AG08396 (cell line): ENCODE data around the gene BPIFB3.
"Not testable (repeated sequence)": the region's sequence is repeated elsewhere in the genome, so short reads cannot be mapped to it uniquely, and the experiment has no call there.

ENCODE experiments used
- DNase-seq: peaks from one replicate; pipeline ENCODE4 v3.0.0; 2012; ENCODE audit warnings: low spot score, mixed read lengths

Gene BPIFB3

DNA sequence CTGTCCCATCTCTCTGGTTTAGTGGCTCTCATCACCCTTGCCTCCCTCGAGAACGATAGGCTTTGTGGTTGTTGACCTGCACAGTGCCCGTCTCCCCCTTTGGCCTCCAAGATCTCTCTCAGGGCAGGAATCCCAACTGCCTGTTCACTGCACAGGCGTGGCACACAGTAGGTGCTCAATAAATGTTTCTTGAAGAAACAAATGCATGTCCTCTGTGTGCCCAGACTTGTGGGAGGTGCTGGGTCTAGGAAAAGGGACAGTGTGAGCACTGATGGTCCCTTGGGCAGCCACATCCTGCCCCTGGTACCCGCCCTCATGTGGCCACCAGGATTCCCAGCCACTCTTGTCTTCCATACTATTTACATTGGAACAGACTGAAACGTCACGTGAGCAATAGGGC is 24.8 kb upstream of the BPIFB3 start:
- no peak for DNase-seq

DNA sequence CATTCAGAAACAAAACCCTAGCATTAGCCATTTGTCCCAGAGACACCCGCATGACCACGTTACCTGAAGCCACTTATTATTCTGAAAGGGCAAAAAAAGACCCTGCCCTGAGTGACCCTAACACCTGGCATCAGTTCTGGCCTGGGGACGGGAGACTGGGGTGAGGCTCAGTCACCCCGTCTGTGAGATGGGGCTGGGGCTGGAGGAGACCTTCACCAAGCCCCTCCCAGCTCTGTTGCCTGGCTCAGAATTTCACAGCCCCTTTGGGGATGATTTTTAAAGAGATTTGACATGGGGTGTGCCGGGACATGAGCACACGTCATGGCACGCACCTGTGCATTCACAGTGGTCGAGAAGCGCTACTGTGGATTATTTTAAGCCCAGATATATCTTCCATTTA is 23.6 kb upstream of the BPIFB3 start:
- DNase-seq, result no peak

DNA sequence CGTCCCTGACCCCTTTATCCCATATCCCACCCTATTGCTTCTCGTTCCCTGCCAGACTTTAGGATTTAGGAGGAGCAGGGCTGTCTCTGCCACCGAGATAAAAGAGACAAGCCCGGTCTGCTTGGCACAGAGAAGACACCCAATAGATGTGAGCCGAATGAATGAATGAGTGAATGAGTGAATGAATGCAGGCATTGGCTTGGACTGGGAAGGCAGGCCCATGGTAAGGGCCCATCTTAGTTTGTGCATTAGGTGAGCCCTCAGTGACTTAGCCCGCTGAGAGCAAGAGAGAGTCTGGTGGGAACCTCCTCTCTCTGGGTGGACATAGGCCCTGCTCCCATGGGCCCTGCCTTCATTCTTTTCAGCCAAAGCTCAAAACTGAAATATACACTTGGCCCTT is 23.1 kb upstream of the BPIFB3 start:
- no peak for DNase-seq

DNA sequence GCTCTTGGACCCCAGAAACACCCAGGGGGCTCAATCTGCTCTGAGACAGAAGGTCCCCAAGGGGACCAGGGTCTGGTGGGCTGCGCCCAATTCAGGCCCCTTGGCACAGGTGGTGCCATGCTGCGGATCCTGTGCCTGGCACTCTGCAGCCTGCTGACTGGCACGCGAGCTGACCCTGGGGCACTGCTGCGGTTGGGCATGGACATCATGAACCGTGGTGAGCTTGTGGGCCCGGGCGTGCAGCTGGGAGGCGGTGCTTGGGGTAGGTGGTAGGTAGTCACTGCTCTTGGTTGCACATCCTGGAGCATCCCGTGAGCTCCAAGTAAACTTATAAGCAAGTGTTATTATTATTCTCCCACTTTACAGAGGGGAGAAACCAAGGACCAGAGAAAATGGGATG is 22.2 kb upstream of the BPIFB3 start, which contains the start of gene BPIFB6:
TSS of gene BPIFB6 (plus strand) at position 118 of the 400 bp plus-strand sequence. CDS start at position 118, 0 bp downstream.
- DNase-seq, result no peak

DNA sequence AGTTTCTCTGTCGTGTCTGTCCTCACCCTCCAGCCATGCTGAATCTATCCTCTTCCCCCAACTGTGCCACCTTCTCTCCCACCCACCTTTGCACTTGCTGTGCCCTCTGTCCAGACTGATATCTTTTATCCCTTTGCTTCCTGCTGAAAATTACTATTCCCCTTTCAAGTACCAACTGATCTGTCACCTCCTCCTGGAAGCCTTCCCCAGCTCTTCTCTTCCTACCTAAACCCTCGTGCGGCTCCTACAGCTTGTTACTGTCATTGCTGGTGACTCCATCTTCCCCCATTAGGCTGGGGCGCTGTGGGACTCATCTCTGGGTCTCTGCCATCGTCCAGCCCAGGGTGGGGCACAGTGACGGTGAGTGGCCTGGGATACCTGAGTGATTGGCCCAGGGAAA is 21.1 kb upstream of the BPIFB3 start:
- no peak for DNase-seq

DNA sequence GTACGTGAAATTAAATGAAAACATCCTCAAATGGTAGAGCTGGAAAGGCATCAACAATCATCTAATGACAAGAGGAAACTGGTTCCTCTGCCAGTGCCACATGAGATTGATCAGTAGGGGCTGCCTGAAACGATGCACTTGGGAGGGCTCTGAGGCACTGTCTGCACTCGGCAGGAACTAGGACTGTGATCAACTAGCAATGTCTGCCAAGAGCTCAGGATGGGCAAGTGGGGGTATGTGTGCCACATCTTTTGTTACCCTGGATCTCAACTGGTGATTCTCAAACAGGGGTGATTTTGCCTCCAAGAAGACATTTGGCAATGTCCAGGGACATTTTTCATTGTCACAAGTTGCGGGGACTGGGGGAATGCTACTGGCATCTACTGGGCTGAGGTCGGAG is 20.3 kb upstream of the BPIFB3 start:
- no peak for DNase-seq

DNA sequence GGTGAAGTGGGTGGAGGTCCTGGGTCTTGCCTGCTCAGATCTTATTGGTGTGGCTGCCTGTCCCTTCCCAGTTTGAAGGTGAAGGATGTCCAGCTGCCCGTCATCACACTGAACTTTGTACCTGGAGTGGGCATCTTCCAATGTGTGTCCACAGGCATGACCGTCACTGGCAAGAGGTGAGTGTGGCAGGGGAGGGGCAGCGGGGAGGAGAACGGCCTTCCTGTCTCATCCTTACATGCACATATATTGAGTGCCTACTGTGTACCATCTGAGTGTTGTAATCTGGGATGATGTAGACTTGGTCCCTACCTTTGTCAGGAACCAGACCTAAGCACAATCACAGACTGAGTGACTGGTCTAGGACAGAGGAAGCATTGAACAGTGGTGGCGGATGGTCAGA is 19.6 kb upstream of the BPIFB3 start:
- no peak for DNase-seq

DNA sequence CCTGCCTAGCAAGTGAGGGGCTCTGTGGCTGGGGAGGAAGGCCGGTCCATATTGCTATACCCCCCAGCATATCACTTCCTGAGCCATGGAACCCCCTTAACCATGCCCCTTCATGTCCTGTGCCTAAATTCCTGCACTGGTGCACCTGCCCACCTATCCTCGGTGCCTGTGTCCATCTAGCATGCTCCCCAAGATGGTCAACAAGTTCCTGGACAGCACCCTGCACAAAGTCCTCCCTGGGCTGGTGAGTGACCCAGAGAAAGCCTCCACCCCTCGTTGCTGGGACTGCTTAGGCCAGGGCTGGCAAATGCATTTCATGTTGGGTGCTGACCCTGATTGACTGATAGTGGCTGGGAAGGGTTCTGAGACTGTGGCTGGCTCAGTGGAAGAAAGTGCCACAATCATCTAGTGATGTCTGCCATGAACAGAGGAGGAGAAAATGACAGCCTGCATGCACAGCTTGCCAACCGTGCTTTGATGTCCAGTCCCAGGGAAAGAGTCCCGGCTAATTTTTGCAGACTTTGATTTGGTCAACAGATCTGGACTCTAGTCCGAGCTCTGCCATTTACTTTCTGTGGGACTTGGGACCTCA is 18.7 kb upstream of the BPIFB3 start:
- no peak for DNase-seq

DNA sequence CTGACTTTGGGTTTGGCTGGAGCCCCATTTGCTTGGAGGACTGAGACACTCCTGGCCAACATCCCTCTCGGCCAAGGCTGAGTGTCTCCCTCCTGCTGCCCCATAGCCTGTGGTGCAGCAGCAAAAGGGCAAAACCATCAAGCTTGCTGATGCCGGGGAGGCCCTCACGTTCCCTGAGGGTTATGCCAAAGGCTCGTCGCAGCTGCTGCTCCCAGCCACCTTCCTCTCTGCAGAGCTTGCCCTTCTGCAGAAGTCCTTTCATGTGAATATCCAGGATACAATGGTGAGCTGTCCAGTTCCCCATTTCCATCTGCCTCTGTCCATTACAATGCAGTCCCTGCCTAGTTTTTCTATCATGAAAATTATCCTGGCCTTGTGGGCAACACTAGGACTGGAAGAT is 16.2 kb upstream of the BPIFB3 start:
- DNase-seq, result no peak

DNA sequence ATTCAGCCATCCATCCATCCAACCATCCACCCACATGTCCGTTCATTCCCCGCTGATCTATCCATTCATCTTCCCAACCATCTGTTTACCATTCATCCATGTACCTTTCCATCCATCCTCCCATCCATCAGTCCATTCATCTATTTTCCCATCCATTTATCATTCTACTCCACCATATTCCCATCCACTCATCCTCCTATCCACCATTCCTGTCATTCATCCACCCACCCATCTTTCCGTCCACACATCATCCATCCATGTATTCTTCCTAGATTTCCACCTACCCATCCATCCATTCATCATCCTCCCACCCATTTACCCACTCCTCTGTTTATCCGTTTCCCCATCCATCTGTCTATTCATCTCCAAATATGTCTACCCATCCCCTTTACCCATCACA is 15.5 kb upstream of the BPIFB3 start:
- DNase-seq, result no peak

DNA sequence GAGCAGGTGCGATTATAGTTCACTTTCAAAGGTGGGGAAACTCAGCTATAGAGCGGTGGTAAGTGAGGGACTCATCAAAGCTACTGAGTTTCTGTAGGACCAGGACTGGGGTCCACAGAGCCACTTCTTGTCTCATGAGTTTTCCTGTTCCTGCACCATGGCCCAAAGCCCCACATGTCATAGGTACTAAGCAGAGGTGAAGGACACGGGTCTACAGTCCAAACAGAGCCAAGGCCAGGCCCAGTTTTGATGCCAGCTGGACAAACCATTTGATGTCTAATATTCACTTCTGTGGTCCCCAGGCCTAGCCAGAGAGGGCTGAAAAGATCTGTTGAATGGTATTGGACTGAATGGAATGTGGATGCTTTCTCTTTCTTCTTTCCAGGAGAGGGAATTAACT is 11.3 kb upstream of the BPIFB3 start:
- no peak for DNase-seq

DNA sequence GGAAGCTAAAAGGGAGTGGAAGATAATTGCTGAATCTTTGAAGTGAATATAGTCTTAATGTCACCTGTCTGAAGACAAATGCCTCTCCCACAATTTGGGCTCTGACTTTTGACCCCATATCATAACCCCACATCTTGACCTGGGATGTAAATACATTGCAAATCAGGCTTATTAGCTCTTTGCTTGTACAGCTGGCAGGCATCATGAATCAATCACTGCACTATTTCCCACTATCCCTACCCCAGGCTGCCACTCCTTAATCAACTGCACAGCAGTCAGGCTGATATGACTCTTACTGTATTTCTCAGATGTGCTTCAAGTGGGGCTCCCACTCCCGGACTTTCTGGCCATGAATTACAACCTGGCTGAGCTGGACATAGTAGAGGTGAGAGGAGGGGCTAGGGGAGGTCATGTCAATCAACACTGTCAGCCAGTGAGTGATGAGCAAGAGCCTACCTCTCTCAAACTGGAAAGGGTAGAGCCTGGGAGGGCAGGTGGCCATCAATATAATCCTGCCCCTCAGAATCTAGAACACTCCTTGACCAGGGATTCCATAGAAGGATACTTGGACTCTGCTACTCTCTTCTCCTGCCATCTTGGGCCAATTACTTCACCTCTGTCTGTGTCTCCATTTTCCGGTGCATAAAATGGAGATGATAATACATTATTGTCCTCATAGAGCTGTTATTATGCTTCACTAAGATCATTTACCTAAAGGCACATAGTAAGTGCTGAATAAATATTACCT is 10.5 kb upstream of the BPIFB3 start:
- DNase-seq, result no peak

DNA sequence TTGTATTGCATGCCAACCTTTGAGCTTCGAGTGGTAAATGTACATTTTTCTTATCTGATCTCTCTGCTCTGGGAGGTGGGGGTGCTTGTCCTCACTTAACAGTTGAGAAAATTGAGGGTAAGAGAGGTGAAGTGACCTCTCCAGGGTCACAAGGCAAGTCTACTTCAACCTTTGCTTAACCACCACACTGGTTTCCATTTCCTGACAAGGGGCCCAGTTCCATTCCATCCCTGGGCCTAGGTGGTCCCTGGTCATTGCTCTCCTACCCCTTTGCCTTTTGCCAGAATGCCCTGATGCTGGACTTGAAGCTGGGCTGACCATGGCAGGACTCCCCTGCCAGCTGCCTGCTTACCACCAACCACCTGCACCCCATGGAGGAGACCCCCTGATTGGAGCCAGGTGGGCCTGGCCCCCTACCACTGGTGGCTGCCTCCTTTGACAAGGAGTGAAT is 9.9 kb upstream of the BPIFB3 start:
- DNase-seq, result no peak

DNA sequence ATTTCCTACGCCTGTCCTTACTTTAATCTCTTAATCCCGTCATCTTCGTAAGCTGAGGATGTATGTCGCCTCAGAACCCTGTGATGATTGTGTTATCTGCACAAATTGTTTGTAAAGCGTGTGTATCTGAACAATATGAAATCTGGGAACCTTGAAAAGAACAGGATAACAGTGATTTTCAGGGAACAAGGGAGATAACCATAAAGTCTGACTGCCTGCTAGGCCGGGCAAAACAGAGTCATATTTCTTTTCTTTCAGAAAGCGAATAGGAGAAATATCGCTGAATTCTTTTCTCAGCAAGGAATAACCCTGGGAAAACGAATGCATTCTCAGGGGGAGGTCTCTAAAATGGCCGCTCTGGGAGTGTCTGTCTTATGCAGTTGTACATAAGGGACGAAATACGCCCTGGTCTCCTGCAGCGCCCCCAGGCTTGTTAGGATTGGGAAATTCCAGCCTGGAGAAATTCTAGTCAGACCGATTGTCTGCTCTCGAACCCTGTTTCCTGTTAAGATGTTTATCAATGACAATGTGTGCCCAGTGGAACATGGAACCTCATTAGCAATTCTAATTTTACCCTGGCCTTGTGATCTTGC is 8.5 kb upstream of the BPIFB3 start:
- DNase-seq, result not testable (repeated sequence)

DNA sequence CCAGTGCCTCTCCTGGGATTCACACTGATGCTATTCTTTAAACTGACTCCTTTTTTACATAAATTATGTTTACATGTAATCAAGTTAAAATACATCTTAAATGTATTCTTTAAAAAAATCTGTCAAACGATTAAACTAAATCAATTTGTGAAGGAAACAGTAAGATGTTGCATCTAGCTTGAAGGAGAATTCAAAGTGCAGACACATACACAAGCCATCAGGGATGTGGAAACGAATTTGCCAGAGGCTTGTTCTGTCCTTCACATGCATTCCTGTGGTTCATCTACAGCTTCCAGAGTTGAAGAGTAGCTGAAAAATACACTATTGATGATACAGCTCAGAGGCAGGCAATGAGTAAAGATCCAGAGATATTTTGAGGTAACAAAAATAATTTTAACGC is 7.3 kb upstream of the BPIFB3 start:
- DNase-seq, result no peak

DNA sequence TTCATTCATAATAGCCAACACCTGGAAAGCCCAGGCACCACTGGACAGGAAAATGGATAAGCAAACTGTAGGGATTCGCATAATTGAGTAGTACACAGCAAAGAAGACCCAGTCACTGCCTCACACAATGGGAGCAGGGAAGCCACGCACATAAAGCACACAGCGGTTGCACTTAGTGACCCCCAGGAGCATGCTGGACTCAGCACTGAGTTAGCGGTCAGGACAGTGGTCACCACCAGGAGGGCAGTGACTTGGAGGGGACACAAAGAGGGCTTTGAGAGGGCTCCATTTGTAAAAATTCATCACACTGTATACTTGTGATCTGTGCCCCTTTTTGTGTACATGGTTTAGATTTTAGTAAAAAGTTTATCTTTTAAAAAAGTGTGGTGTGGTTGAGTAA is 2.4 kb upstream of the BPIFB3 start:
- DNase-seq, result no peak

DNA sequence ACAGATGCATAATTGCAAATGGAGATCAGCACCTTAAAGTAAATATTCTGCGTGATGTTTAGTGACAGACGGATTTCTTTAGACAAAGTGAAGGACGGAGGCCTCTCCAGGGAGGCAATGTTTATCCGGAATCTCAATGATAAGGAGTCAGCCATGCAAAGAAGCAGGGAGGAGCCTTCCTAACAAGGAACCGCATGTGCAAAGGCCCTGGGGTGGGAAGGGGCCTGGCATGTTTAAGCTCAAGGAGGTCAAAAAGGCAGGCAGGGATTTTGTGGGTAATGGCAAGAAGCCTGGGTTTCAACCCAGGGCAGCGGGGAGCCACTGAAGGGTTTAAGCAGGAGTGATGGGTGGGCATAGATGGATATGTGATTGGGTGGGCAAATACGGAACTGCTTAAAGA is 678 bp downstream of the BPIFB3 start:
- DNase-seq, result no peak

DNA sequence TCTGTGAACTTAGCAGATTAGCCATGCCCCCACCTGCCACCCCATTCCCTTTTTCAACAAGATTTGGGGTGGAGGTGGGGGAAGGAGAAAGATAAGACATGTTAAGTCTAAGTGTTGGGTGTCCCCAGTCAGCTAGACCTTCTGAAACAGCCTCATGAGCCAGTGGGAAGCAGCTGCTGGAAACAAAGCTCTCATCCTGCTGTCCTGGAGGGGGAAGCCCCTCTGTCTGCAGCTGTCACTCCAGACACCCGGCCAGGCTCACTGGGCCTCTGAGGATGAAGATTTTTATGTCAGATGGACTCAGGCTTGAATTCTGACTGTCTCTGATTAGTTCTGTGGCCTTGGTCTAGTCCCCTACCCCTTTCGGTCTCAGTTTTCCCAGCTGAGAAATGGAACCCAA is 1.1 kb downstream of the BPIFB3 start:
- DNase-seq, result no peak

DNA sequence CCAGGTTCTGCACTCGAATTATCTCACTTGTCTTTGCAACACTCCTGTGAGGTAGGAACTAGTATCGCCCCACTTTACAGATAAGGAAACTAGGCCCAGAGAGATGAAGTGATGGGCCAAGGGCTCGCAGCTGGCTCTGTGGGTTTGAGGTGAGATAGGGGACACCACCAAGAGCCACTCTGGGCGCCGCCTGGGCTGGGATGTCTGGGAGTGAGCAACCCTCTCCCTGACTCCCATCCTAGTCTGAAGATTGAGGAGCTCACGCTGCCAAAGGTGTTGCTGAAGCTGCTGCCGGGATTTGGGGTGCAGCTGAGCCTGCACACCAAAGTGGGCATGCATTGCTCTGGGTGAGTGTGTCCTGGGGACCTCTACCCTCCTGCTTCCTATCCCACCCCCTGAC is 5.4 kb downstream of the BPIFB3 start:
- DNase-seq, result no peak

DNA sequence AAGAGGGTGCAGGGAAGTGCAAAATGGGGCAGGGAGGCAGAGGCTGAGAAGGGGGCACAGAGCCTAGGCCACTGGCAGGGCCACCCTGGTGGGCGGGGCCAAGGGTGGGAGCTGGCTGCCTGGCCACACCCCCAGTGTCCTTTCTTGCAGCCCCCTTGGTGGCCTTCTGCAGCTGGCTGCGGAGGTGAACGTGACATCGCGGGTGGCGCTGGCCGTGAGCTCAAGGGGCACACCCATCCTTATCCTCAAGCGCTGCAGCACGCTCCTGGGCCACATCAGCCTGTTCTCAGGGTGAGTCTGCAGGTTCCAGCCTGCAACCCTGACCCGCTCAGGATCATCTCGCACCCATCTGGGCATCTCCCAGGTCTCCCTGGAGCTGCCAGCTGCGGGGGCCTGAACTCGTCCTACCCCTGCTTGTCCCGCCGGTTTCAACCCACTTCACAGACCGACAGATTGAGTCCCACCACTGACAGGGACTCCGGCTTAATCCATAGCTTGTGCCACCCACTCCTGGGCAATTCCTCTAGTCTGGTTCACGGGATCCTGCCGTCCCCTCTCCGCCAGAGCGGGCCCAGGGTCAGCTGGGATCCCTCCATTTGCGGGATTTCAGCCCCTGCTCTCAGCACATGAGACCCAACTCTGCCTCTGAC is 6.2 kb downstream of the BPIFB3 start:
- DNase-seq, result no peak

DNA sequence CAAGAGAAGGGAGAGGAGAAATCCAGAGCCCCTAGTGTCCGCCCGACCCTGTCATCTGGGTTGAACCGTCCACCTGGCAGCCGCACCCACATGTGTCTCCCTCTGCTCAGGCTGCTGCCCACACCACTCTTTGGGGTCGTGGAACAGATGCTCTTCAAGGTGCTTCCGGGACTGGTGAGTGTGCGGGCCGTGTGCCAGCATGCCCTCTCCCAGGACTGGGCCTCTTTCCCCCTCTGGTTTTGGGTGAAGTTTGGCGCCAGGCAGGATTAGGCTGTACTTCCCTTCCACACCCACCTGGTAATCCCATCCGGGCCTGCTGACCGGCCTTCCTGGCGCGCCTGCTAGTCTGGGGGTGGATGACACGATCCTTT is 7.9 kb downstream of the BPIFB3 start:
- DNase-seq, result no peak

DNA sequence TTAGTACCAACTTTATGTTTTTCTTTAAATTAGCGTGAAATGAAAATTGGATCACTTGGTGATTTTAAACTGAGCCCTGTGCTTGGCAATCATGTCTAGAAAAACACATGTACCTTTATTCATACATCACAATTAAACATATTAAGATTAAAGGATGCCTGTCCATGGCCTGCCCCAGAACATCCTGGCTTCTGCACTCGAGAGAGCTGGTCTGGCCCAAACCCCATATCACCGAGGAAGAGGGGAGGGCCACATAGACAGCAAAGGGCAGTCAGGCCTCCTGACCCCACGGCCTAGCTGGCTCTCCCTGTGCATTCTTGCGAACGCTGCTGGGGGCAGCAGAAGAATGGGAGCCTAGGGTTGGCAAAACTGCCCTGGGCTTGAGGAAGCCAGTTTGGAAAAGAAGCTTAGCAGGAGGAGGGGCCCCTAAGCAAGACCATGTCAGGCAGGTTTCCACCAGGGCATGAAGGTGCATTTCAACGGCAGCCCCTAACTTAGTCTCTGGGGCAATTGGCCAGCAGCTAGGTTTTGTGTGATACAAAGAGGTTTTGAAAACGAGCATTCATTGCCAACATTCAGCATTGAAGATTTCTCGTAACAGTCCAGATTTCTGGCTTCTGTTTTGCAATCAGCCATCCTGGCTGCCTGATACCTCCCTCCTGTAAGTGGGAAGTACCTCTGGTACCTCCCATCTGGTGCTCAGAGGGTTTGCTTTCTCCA is 8.6 kb downstream of the BPIFB3 start:
- no peak for DNase-seq

DNA sequence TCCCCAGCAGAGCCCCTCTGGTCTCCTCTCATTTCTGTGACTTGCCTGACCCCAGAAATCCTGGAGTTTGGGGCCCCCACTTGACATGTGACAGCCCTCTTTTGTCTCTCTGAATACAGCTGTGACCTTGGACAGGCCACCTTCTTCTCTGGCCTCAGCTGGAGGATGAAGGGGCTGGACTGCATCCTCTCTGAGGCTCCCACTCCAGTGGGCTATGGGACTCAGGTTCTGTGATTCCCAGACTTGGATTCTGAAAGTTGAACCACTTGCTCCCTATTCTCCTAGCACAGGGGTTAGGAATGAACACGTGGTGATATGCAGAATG is 9.1 kb downstream of the BPIFB3 start:
- no peak for DNase-seq
